ENCODE results near the gene GPR83.

DNA sequence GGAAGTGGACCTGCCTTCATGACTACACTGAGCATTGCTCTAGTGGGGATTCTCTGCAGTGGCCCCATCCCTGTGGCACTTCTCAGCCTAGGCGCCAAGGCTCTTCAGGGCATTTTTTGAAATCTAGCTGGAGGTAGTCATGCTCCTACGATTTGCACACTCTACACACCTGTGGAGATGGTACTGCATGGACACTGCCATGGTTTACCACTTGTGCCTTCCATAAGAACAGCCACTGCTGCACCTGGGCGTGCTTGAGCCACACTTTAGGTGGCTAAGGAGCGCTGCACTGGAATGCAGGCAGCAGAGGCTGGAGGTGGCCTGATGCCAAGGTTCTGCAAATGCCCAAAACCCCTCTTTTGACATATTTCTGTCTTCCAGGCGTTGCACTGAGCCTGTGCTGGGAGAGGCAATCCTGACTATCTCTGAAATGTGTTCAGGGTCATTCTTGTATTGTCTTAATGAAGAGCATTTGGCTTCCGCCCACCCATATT lies 72.6 kb downstream of the GPR83 start:
- TF ChIP-seq CTCF (IDR thresholded peaks at IDR 0.05; ENCODE audit: insufficient read depth, low read length) (no peak), POLR2AphosphoS5 (IDR thresholded peaks at IDR 0.05; ENCODE audit: low read depth) (no peak), GABPA (IDR thresholded peaks at IDR 0.05; ENCODE audit: low read depth) (no peak), SPI1 (IDR thresholded peaks at IDR 0.05; ENCODE audit: borderline replicate concordance, low read depth) (no peak)
- TF ChIP-seq, protein P1, sequence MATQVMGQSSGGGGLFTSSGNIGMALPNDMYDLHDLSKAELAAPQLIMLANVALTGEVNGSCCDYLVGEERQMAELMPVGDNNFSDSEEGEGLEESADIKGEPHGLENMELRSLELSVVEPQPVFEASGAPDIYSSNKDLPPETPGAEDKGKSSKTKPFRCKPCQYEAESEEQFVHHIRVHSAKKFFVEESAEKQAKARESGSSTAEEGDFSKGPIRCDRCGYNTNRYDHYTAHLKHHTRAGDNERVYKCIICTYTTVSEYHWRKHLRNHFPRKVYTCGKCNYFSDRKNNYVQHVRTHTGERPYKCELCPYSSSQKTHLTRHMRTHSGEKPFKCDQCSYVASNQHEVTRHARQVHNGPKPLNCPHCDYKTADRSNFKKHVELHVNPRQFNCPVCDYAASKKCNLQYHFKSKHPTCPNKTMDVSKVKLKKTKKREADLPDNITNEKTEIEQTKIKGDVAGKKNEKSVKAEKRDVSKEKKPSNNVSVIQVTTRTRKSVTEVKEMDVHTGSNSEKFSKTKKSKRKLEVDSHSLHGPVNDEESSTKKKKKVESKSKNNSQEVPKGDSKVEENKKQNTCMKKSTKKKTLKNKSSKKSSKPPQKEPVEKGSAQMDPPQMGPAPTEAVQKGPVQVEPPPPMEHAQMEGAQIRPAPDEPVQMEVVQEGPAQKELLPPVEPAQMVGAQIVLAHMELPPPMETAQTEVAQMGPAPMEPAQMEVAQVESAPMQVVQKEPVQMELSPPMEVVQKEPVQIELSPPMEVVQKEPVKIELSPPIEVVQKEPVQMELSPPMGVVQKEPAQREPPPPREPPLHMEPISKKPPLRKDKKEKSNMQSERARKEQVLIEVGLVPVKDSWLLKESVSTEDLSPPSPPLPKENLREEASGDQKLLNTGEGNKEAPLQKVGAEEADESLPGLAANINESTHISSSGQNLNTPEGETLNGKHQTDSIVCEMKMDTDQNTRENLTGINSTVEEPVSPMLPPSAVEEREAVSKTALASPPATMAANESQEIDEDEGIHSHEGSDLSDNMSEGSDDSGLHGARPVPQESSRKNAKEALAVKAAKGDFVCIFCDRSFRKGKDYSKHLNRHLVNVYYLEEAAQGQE (IDR thresholded peaks at IDR 0.05; ENCODE audit: insufficient replicate concordance, low read depth), result no peak
